Natural killer cell (primary cell): ENCODE results near the gene GPHA2. TPM values are rescaled to one million over a fixed set of nuclear protein-coding genes. Genes with fewer than 3 reads are reported as not detected.

Experiments used
- ATAC-seq, 3 donors: fragments of 150-1000 bp in 2 of 3; fragments of 200-7000 bp in 1 of 3; cut with Tn5 transposase; 1 replicate in 1 of 3; 2 replicates in 2 of 3; pipeline ENCODE4 v1.10.0; 2021; ENCODE audit warnings: mild to moderate bottlenecking in 2 of 3, moderate library complexity in 2 of 3
- DNase-seq, 2 donors: peaks; one replicate each; pipeline versions ENCODE4 v3.0.0 to v3.0.0-alpha.2; 2013 to 2021; ENCODE audit warnings: mixed read lengths in 1 of 2
- H3K27ac ChIP-seq: one replicate; pipeline ENCODE4 v1.5.1; 2013; ENCODE audit warnings: mild to moderate bottlenecking, low read length
- H3K27me3 ChIP-seq: one replicate; pipeline ENCODE4 v1.6.1; 2013; ENCODE audit warnings: low read length; ENCODE audit not compliant: control insufficient read depth, insufficient read depth
- H3K36me3 ChIP-seq: one replicate; pipeline ENCODE4 v1.6.1; 2013; ENCODE audit warnings: low read length; ENCODE audit not compliant: control insufficient read depth, insufficient read depth
- H3K4me1 ChIP-seq: one replicate; pipeline ENCODE4 v1.6.1; 2013; ENCODE audit warnings: low read length; ENCODE audit not compliant: control insufficient read depth, insufficient read depth
- H3K4me3 ChIP-seq: one replicate; pipeline ENCODE4 v1.5.1; 2013; ENCODE audit warnings: low read length
- H3K9me3 ChIP-seq: one replicate; pipeline ENCODE4 v1.6.1; 2013; ENCODE audit warnings: low read length; ENCODE audit not compliant: control insufficient read depth, insufficient read depth
- H3K27ac Mint-ChIP-seq, 2 donors: one replicate each; pipeline ENCODE4 v1.8.0; 2022; ENCODE audit warnings: mild to moderate bottlenecking in 2 of 2, mixed read lengths in 2 of 2, moderate library complexity in 1 of 2
- H3K27me3 Mint-ChIP-seq, 2 donors: one replicate each; pipeline ENCODE4 v1.8.0; 2022; ENCODE audit warnings: low read depth in 2 of 2, mixed read lengths in 2 of 2
- H3K36me3 Mint-ChIP-seq: one replicate; pipeline ENCODE4 v1.8.0; 2022; ENCODE audit warnings: mixed read lengths
- H3K4me1 Mint-ChIP-seq, 2 donors: one replicate each; pipeline ENCODE4 v1.8.0; 2022; ENCODE audit warnings: mixed read lengths in 2 of 2
- H3K4me3 Mint-ChIP-seq: one replicate; pipeline ENCODE4 v1.8.0; 2022; ENCODE audit warnings: mild to moderate bottlenecking, moderate library complexity, mixed read lengths
- H3K9me3 Mint-ChIP-seq, 2 donors: one replicate each; pipeline ENCODE4 v1.8.0; 2022; ENCODE audit warnings: mixed read lengths in 2 of 2
- WGBS: methylation state at CpG from one replicate; pipeline ENCODE4 v1.1.7; 2013; ENCODE audit warnings: missing lambda C conversion rate; ENCODE audit not compliant: insufficient coverage; 5-methylcytosine and 5-hydroxymethylcytosine counted together
- intact Hi-C: fragments of 100-400 bp; cut with micrococcal nuclease; formaldehyde crosslinking; loops from one replicate; pipeline ENCODE4 v1.14.2; 2022
- total RNA-seq, 4 donors: library from RNA; stranded (reverse); fragments of 120-200 nt in 1 of 4; gene quantifications; one replicate each; pipeline versions ENCODE4 v1.2.3 to v1.2.4, GENCODE V29; 2013 to 2022
- TF ChIP-seq, protein P1 (sequence below): fragments of 200-600 bp; IDR thresholded peaks from one replicate; pipeline ENCODE4 v1.8.0; 2022; ENCODE audit warnings: antibody characterized with exemption

The GPHA2 gene
- total RNA-seq, 3 donors from 2014 or later (not counting 1 experiment from before 2014, with no cell fraction given) = not detected

DNA sequence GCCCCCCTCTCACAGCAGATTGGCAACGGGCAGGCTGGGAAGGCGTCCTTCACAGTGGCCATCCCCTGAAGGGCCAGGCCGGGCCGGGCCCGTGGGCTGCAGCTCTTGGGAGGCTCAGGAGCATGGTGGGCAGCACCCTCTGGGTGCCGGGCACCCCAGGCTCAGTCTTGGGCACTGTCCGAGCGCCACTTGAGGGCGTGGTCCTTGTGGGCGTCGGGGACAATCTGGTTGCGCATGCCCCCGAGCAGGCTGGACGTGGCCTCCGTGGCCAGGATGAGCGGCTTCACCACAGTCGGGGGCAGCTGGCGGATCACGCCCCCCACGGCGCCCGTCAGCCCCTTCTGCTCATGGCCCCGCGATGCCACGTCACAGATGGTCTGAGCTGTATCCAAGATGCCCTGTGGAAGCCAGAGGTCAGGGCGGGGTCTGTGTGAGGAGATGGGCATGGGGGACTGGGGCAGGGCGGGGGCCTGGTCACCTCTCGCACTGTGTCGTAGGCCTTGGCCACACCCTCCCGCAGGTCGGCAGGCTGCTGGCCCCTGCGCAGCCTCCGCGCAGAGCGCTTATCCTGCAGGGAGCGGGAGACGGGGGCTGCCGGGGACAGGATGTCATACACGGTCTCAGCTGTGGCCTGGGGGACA lies 40.8 kb downstream of the GPHA2 start:
- H3K4me1 Mint-ChIP-seq = peaks cover 0 to 8% of the 10 kb centered on the region in 2 donors
- peak overlapping the region in 1 of 2 donors; percentile 76 for H3K27ac Mint-ChIP-seq
- TF ChIP-seq, protein P1, sequence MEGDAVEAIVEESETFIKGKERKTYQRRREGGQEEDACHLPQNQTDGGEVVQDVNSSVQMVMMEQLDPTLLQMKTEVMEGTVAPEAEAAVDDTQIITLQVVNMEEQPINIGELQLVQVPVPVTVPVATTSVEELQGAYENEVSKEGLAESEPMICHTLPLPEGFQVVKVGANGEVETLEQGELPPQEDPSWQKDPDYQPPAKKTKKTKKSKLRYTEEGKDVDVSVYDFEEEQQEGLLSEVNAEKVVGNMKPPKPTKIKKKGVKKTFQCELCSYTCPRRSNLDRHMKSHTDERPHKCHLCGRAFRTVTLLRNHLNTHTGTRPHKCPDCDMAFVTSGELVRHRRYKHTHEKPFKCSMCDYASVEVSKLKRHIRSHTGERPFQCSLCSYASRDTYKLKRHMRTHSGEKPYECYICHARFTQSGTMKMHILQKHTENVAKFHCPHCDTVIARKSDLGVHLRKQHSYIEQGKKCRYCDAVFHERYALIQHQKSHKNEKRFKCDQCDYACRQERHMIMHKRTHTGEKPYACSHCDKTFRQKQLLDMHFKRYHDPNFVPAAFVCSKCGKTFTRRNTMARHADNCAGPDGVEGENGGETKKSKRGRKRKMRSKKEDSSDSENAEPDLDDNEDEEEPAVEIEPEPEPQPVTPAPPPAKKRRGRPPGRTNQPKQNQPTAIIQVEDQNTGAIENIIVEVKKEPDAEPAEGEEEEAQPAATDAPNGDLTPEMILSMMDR = no peak
- no peaks in the 10 kb centered on the region for H3K9me3 ChIP-seq
- no peak overlapping the region for H3K4me3 ChIP-seq
- DNase-seq (no peak), ATAC-seq (peak in 1 of 3 donors; percentile 2)
- intact Hi-C loops = loop anchor here (1.0 kb wide), 2 partner anchors 48 to 108 kb away; no protein-coding TSS in a partner anchor
- H3K4me3 Mint-ChIP-seq = no peak overlapping the region
- no peaks in the 10 kb centered on the region for H3K9me3 Mint-ChIP-seq
- H3K36me3 Mint-ChIP-seq = no peaks in the 10 kb centered on the region
- no peaks in the 10 kb centered on the region for H3K27me3 Mint-ChIP-seq
- peaks cover 26% of the 10 kb centered on the region for H3K36me3 ChIP-seq
- H3K4me1 ChIP-seq = peaks cover 17% of the 10 kb centered on the region
- H3K27ac ChIP-seq = no peak overlapping the region
- 87% methylated on average over 39 of the region's 39 CpGs for WGBS
- H3K27me3 ChIP-seq = no peaks in the 10 kb centered on the region

DNA sequence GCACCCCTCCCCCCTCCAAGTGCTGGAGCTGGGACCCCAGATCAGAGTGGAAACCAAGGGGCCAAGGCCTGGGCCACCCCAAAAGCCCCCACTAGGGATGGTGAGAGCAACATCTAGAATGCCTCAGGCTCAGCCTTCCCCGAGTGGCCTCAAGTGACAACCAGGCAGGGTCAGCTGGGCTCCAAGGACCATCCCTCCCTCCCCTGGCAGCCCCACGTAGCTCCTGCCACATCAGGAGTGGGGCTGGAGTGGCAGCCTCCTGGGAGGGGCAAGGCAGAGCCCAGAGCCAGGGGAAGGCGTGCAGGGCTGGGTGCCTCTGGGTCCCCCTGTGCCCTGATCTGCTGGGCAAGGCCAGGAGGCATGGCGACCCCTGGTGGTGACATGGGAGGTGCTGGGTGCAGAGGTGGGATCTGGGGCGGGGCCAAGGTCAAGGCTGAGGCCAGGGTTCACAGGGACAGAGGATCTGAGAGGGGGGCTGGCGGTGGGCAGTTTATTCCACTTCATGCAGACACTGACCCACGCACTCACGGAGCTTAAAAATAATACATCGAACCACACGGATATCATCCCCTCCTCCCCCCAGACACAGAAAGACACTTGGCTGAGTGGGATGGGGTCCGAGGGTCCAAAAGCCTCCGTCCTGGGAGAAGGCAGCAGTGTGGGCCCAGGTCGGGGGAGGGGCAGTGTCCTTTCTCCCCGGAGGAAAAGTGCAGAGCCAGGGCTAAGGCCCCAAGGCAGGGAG lies 41.5 kb downstream of the GPHA2 start:
- H3K27me3 Mint-ChIP-seq = no peaks in the 10 kb centered on the region
- no peak overlapping the region for H3K4me3 Mint-ChIP-seq
- H3K27me3 ChIP-seq = no peaks in the 10 kb centered on the region

GRCh38 chr11:64893194-64894069 lies 42.3 kb downstream of the GPHA2 start:
- no peak for ATAC-seq
- Mint-ChIP-seq H3K36me3 (no peaks in the 10 kb centered on the region), H3K27ac (no peak overlapping the region), H3K9me3 (no peaks in the 10 kb centered on the region), H3K27me3 (no peaks in the 10 kb centered on the region), H3K4me3 (no peak overlapping the region), H3K4me1 (peaks cover 0 to 9% of the 10 kb centered on the region in 2 donors)
- Histone ChIP-seq H3K4me3 (no peak overlapping the region), H3K27me3 (no peaks in the 10 kb centered on the region), H3K4me1 (peaks cover 19% of the 10 kb centered on the region), H3K9me3 (no peaks in the 10 kb centered on the region), H3K36me3 (peaks cover 22% of the 10 kb centered on the region), H3K27ac (no peak overlapping the region)
- WGBS = 84% methylated on average over 25 of the region's 25 CpGs
- intact Hi-C loops = loop anchor here (1.0 kb wide), 2 partner anchors 46 to 106 kb away; no protein-coding TSS in a partner anchor
- TF ChIP-seq, protein P1 = no peak
- no peak for DNase-seq

More for the DNA sequence above, 41.5 kb downstream of the GPHA2 start:
- Histone ChIP-seq H3K27ac (no peak overlapping the region), H3K4me1 (peaks cover 17% of the 10 kb centered on the region), H3K9me3 (no peaks in the 10 kb centered on the region), H3K4me3 (no peak overlapping the region), H3K36me3 (peaks cover 23% of the 10 kb centered on the region)
- peak; percentile 93 to 95 for DNase-seq
- intact Hi-C loops = loop anchor here (1.0 kb wide), 2 partner anchors 47 to 107 kb away; no protein-coding TSS in a partner anchor
- peaks cover 0 to 8% of the 10 kb centered on the region in 2 donors for H3K4me1 Mint-ChIP-seq
- peak; percentile 75 to 87 (median 78) for ATAC-seq
- TF ChIP-seq, protein P1 = peak; percentile 79
- H3K9me3 Mint-ChIP-seq = no peaks in the 10 kb centered on the region
- H3K36me3 Mint-ChIP-seq = no peaks in the 10 kb centered on the region
- 47% methylated on average over 14 of the region's 14 CpGs for WGBS
- H3K27ac Mint-ChIP-seq = peak overlapping the region in 1 of 2 donors; percentile 58
